GM12891 (cell line): ENCODE results near the gene RPS25.
A peak's percentile ranks its signal among the peaks of the same experiment; 100 is the strongest.

Source experiments
- DNase-seq: peaks from one replicate; pipeline ENCODE4 v3.0.0; 2011; ENCODE audit warnings: low spot score; ENCODE audit not compliant: insufficient read length
- FAIRE-seq: peaks from 2 replicates; lab custom pipeline; 2011; peaks lifted over from hg19 to GRCh38; lab: Jason Lieb, UNC
- PAX5 ChIP-seq: IDR thresholded peaks from 2 replicates; pipeline ENCODE4 v1.6.1; 2011; ENCODE audit warnings: low read length, moderate library complexity, mild to moderate bottlenecking; ENCODE audit not compliant: insufficient read depth, severe bottlenecking
- POLR2A ChIP-seq: IDR thresholded peaks from 2 replicates; pipeline ENCODE4 v1.6.1; 2011; ENCODE audit warnings: low read depth, low read length, control low read depth
- POLR2AphosphoS5 ChIP-seq: IDR thresholded peaks from 2 replicates; pipeline ENCODE4 v1.6.1; 2011; ENCODE audit warnings: low read depth, low read length, control low read depth
- POU2F2 ChIP-seq: IDR thresholded peaks from 2 replicates; pipeline ENCODE4 v1.6.1; 2011; ENCODE audit warnings: low read depth, mild to moderate bottlenecking, control low read depth, low read length, moderate library complexity
- SPI1 ChIP-seq: IDR thresholded peaks from 2 replicates; pipeline ENCODE4 v1.6.1; 2011; ENCODE audit warnings: low read depth, low read length, control low read depth
- TAF1 ChIP-seq: IDR thresholded peaks from 2 replicates; pipeline ENCODE4 v1.6.1; 2011; ENCODE audit warnings: low read depth, low read length, control low read depth

Gene RPS25

GRCh38 chr11:119016216-119017009, 1.7 kb downstream of the RPS25 start:
- no peak for FAIRE-seq
- peak; percentile 49; the same call in 1 of the 2 replicates for TF ChIP-seq POLR2A
- TF ChIP-seq POLR2AphosphoS5, result peak; percentile 29; the same call in 1 of the 2 replicates
- TF ChIP-seq SPI1, result no peak
- no peak for TF ChIP-seq PAX5
- TF ChIP-seq TAF1, result no peak
- no peak for TF ChIP-seq POU2F2
- DNase-seq, result no peak

- TF ChIP-seq PAX5 (no peak), POLR2AphosphoS5 (no peak; the same call in 1 of the 2 replicates), POU2F2 (peak; percentile 49; the same call in 1 of the 2 replicates), TAF1 (no peak)
- DNase-seq (no peak), FAIRE-seq (no peak)
Observed at GRCh38 chr11:119015054-119015611, 3.0 kb downstream of the RPS25 start.

- TF ChIP-seq POU2F2 (no peak), POLR2AphosphoS5 (peak; percentile 81), PAX5 (no peak), POLR2A (peak; percentile 77), TAF1 (no peak), SPI1 (no peak)
- FAIRE-seq (no peak), DNase-seq (no peak)
Observed at GRCh38 chr11:119014209-119014924, 3.8 kb downstream of the RPS25 start.

- TF ChIP-seq POLR2AphosphoS5 (0 out of 2 replicates have a peak, but pooled peaks have one; percentile 28), PAX5 (no peak)
- DNase-seq, result no peak
- FAIRE-seq, result no peak
Observed at GRCh38 chr11:119012629-119013170, 5.4 kb downstream of the RPS25 start.

GRCh38 chr11:119011476-119012053, 6.6 kb downstream of the RPS25 start:
- TF ChIP-seq POLR2A (no peak), POLR2AphosphoS5 (no peak), POU2F2 (no peak), SPI1 (no peak), TAF1 (no peak), PAX5 (no peak)
- DNase-seq, result no peak
- FAIRE-seq, result no peak

- DNase-seq, result no peak
- TF ChIP-seq PAX5 (no peak), POLR2AphosphoS5 (no peak), POU2F2 (no peak), TAF1 (no peak), POLR2A (no peak), SPI1 (no peak)
- FAIRE-seq, result no peak
Observed at GRCh38 chr11:119006656-119007055, 11.5 kb downstream of the RPS25 start.

GRCh38 chr11:119000906-119001305, 17.2 kb downstream of the RPS25 start:
- no peak for FAIRE-seq

GRCh38 chr11:118998822-118999221, 19.3 kb downstream of the RPS25 start:
- DNase-seq (no peak), FAIRE-seq (no peak)
- no peak for TF ChIP-seq TAF1
- no peak for TF ChIP-seq POU2F2
- TF ChIP-seq SPI1, result no peak
- TF ChIP-seq PAX5, result no peak
- TF ChIP-seq POLR2A, result no peak
- TF ChIP-seq POLR2AphosphoS5, result no peak

More at GRCh38 chr11:119000906-119001305, 17.2 kb downstream of the RPS25 start:
- TF ChIP-seq SPI1 (no peak), POLR2A (no peak), TAF1 (no peak), PAX5 (no peak), POU2F2 (no peak), POLR2AphosphoS5 (no peak)
- no peak for DNase-seq
